SK-N-SH (cell line): ENCODE measurements around the gene LMBR1. TPM values are rescaled to one million over a fixed set of nuclear protein-coding genes. Genes with fewer than 3 reads are reported as not detected.
"Not testable (repeated sequence)": the region's sequence is repeated elsewhere in the genome, so short reads cannot be mapped to it uniquely, and the experiment has no call there.

ENCODE experiments used
- CTCF ChIA-PET: fragments of 300-600, 350-600 bp; formaldehyde crosslinking; extraction: SDS; loops from one replicate; lab custom pipeline; 2021; lab: Yijun Ruan, JAX
- POLR2A ChIA-PET: fragments of 350-600 bp; sonication (Branson Sonifier 250); formaldehyde crosslinking; extraction: SDS; loops from one replicate; lab custom pipeline; 2020; ENCODE audit warnings: antibody characterized with exemption, inconsistent platforms; lab: Yijun Ruan, JAX
- DNase-seq: peaks from one replicate; pipeline ENCODE4 v3.0.0; 2012
- H2AFZ ChIP-seq: fragments of 200-600 bp; sonication (generic); 2 replicates; pipeline ENCODE4 v1.8.1; 2016; ENCODE audit warnings: antibody characterized with exemption, mild to moderate bottlenecking, low read depth
- H3F3A ChIP-seq: fragments of 200-600 bp; sonication (generic); replicated peaks from 2 replicates; pipeline ENCODE3; 2016; ENCODE audit warnings: antibody characterized with exemption, mild to moderate bottlenecking; ENCODE audit not compliant: insufficient read depth
- H3K27ac ChIP-seq, 2 experiments: fragments of 200-500 bp in 1 of 2; fragments of 200-600 bp in 1 of 2; sonication (Bioruptor generic) in 1 of 2; sonication (generic), shearing (Covaris generic) in 1 of 2; 2 replicates each; pipeline versions ENCODE4 v1.5.1 to v1.6.1; 2014 to 2016; ENCODE audit warnings: low read depth in 2 of 2, inconsistent platforms in 1 of 2, low read length in 1 of 2, mild to moderate bottlenecking in 1 of 2, mixed read lengths in 1 of 2
- H3K27me3 ChIP-seq: fragments of 200-600 bp; sonication (generic), shearing (Covaris generic); 2 replicates; pipeline ENCODE4 v1.6.1; 2016; ENCODE audit warnings: mixed run types; ENCODE audit not compliant: insufficient read depth
- H3K36me3 ChIP-seq, 2 experiments: fragments of 200-500 bp in 1 of 2; fragments of 200-600 bp in 1 of 2; sonication (Bioruptor generic) in 1 of 2; sonication (generic) in 1 of 2; replicated peaks in 1 of 2; 2 replicates each; pipeline versions ENCODE3 to v1.5.1; 2014 to 2016; ENCODE audit warnings: low read length in 1 of 2, mild to moderate bottlenecking in 1 of 2; ENCODE audit not compliant: insufficient read depth in 2 of 2, control insufficient read depth in 1 of 2
- H3K4me1 ChIP-seq, 2 experiments: fragments of 200-500 bp in 1 of 2; fragments of 200-600 bp in 1 of 2; sonication (Bioruptor generic) in 1 of 2; sonication (generic), shearing (Covaris generic) in 1 of 2; 2 replicates each; pipeline versions ENCODE4 v1.5.1 to v1.6.1; 2014 to 2016; ENCODE audit warnings: low read depth in 1 of 2, low read length in 1 of 2, mixed run types in 1 of 2; ENCODE audit not compliant: insufficient read depth in 2 of 2, control insufficient read depth in 1 of 2
- H3K4me2 ChIP-seq: fragments of 200-600 bp; sonication (generic), shearing (Covaris generic); 2 replicates; pipeline ENCODE4 v1.6.1; 2017; ENCODE audit warnings: mixed run types
- H3K4me3 ChIP-seq, 2 experiments: fragments of 200-500 bp in 1 of 2; fragments of 200-600 bp in 1 of 2; sonication (Bioruptor generic) in 1 of 2; sonication (generic), shearing (Covaris generic) in 1 of 2; 2 replicates each; pipeline versions ENCODE4 v1.5.1 to v1.8.1; 2014 to 2016; ENCODE audit warnings: low read depth in 2 of 2, inconsistent platforms in 1 of 2, low read length in 1 of 2, mild to moderate bottlenecking in 1 of 2, mixed read lengths in 1 of 2, moderate library complexity in 1 of 2
- H3K79me2 ChIP-seq: fragments of 200-600 bp; sonication (generic); 2 replicates; pipeline ENCODE4 v1.8.1; 2017; ENCODE audit warnings: mild to moderate bottlenecking; ENCODE audit not compliant: insufficient read depth
- H3K9ac ChIP-seq: fragments of 200-600 bp; sonication (generic); 2 replicates; pipeline ENCODE4 v1.6.1; 2017; ENCODE audit warnings: mixed run types
- H3K9me2 ChIP-seq: fragments of 200-600 bp; sonication (generic); 2 replicates; pipeline ENCODE4 v1.6.1; 2017; ENCODE audit warnings: mixed run types
- H3K9me3 ChIP-seq: fragments of 200-600 bp; sonication (generic); 2 replicates; pipeline ENCODE4 v1.6.1; 2017; ENCODE audit warnings: mixed run types, mild to moderate bottlenecking, moderate library complexity
- H4K20me1 ChIP-seq: fragments of 200-600 bp; sonication (generic); 2 replicates; pipeline ENCODE4 v1.6.1; 2017; ENCODE audit warnings: mild to moderate bottlenecking, mixed run types; ENCODE audit not compliant: insufficient read depth
- FOXJ3 ChIP-seq: sonication (generic); formaldehyde crosslinking; IDR thresholded peaks from 2 replicates; pipeline ENCODE4 v1.5.1; 2020; ENCODE audit warnings: mild to moderate bottlenecking, missing genetic modification reagents
- GATA2 ChIP-seq: sonication (generic); formaldehyde crosslinking; IDR thresholded peaks from 2 replicates; pipeline ENCODE4 v1.5.0; 2020; ENCODE audit warnings: mild to moderate bottlenecking, missing genetic modification reagents
- RCOR1 ChIP-seq: fragments of 150-350 bp; IDR thresholded peaks from 2 replicates; pipeline ENCODE4 v1.6.1; 2017; ENCODE audit warnings: antibody characterized with exemption, low read length
- RXRA ChIP-seq: IDR thresholded peaks from 2 replicates; pipeline ENCODE4 v1.4.0; 2012; ENCODE audit warnings: low read depth, mild to moderate bottlenecking, borderline replicate concordance
- SIN3A ChIP-seq: IDR thresholded peaks from 2 replicates; pipeline ENCODE4 v1.6.1; 2012; ENCODE audit warnings: low read depth, mild to moderate bottlenecking, low read length, moderate library complexity, borderline replicate concordance
- TAF1 ChIP-seq: IDR thresholded peaks from 2 replicates; pipeline ENCODE4 v1.6.1; 2012; ENCODE audit warnings: low read depth, mild to moderate bottlenecking, low read length, moderate library complexity, borderline replicate concordance
- YY1 ChIP-seq: IDR thresholded peaks from 2 replicates; pipeline ENCODE4 v1.4.0; 2012; ENCODE audit warnings: low read depth, mild to moderate bottlenecking
- ZBTB33 ChIP-seq: IDR thresholded peaks from 2 replicates; pipeline ENCODE4 v1.4.0; 2012; ENCODE audit warnings: low read depth, borderline replicate concordance
- WGBS: methylation state at CpG from one replicate; pipeline ENCODE4 v1.1.6; 2017; ENCODE audit warnings: low lambda C conversion rate; 5-methylcytosine and 5-hydroxymethylcytosine counted together
- polyA plus RNA-seq, 3 experiments: library from polyadenylated mRNA; depleted of rRNA; stranded (reverse); fragments of >200 nt; gene quantifications; 2 replicates each; pipeline ENCODE4 v1.2.3, GENCODE V29; 2012
- TF ChIP-seq, protein P1 (sequence below): IDR thresholded peaks from 2 replicates; pipeline ENCODE4 v1.4.0; 2012; ENCODE audit warnings: low read depth
- TF ChIP-seq, protein P2 (sequence below): fragments of 200-600 bp; sonication (generic); IDR thresholded peaks from 2 replicates; pipeline ENCODE4 v1.6.1; 2017; ENCODE audit warnings: antibody characterized with exemption, mild to moderate bottlenecking, moderate library complexity

The LMBR1 gene
- polyA plus RNA-seq, 1 of the 3 experiments (the other 2 are of a cell fraction) = 24.6 TPM

GRCh38 chr7:156881679-156882078 is 11.3 kb downstream of the LMBR1 start:
- peaks cover 0 to 2% of the 10 kb centered on the region in 2 experiments; a peak in 1 of 4 replicates for H3K4me1 ChIP-seq
- H2AFZ ChIP-seq = no peak overlapping the region
- peaks cover 6% of the 10 kb centered on the region; the same call in 1 of the 2 replicates for H4K20me1 ChIP-seq
- no peak overlapping the region for H3K27ac ChIP-seq
- H3K36me3 ChIP-seq = no peaks in the 10 kb centered on the region
- POLR2A ChIA-PET = no interaction called here
- no peak overlapping the region for H3K4me2 ChIP-seq
- H3K9ac ChIP-seq = no peak overlapping the region
- peaks cover 98% of the 10 kb centered on the region for H3K79me2 ChIP-seq
- no peaks in the 10 kb centered on the region for H3K9me2 ChIP-seq
- DNase-seq = no peak
- TF ChIP-seq RCOR1 = no peak
- TF ChIP-seq FOXJ3 (CRISPR knock-in tag) = no peak
- TF ChIP-seq SIN3A = no peak
- no peak for TF ChIP-seq GATA2 (CRISPR knock-in tag)
- no peak for TF ChIP-seq TAF1
- no peak for TF ChIP-seq YY1
- H3K9me3 ChIP-seq = 0 out of 2 replicates have a peak, but pooled peaks cover 3% of the 10 kb centered on the region
- WGBS = 94% methylated on average over 3 of the region's 3 CpGs
- no peaks in the 10 kb centered on the region for H3F3A ChIP-seq
- H3K4me3 ChIP-seq = no peak overlapping the region
- no peaks in the 10 kb centered on the region for H3K27me3 ChIP-seq
- CTCF ChIA-PET = no interaction called here

GRCh38 chr7:156875766-156876165 is 17.2 kb downstream of the LMBR1 start:
- Histone ChIP-seq H4K20me1 (no peaks in the 10 kb centered on the region), H3F3A (no peaks in the 10 kb centered on the region), H3K9ac (no peak overlapping the region), H3K4me2 (no peak overlapping the region), H3K27ac (no peak overlapping the region), H3K4me1 (no peaks in the 10 kb centered on the region), H3K4me3 (no peak overlapping the region), H3K9me2 (no peaks in the 10 kb centered on the region), H3K36me3 (peaks cover 0 to 4% of the 10 kb centered on the region in 2 experiments), H3K79me2 (peaks cover 71% of the 10 kb centered on the region), H3K9me3 (0 out of 2 replicates have a peak, but pooled peaks cover 3% of the 10 kb centered on the region), H2AFZ (no peak overlapping the region), H3K27me3 (no peaks in the 10 kb centered on the region)
- POLR2A ChIA-PET = interaction anchor here (0.7 kb wide), 1 partner anchor 10 kb away, joined by 3 read pairs; no protein-coding TSS in a partner anchor
- no peak for DNase-seq
- CTCF ChIA-PET = interaction anchor here (1.4 kb wide), 1 partner anchor 74 kb away, joined by 4 read pairs; no protein-coding TSS in a partner anchor
- WGBS = 93% methylated on average over 2 of the region's 2 CpGs
- TF ChIP-seq, protein P1, sequence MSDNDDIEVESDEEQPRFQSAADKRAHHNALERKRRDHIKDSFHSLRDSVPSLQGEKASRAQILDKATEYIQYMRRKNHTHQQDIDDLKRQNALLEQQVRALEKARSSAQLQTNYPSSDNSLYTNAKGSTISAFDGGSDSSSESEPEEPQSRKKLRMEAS = no peak
- TF ChIP-seq RXRA (no peak), ZBTB33 (no peak)
- TF ChIP-seq, protein P2, sequence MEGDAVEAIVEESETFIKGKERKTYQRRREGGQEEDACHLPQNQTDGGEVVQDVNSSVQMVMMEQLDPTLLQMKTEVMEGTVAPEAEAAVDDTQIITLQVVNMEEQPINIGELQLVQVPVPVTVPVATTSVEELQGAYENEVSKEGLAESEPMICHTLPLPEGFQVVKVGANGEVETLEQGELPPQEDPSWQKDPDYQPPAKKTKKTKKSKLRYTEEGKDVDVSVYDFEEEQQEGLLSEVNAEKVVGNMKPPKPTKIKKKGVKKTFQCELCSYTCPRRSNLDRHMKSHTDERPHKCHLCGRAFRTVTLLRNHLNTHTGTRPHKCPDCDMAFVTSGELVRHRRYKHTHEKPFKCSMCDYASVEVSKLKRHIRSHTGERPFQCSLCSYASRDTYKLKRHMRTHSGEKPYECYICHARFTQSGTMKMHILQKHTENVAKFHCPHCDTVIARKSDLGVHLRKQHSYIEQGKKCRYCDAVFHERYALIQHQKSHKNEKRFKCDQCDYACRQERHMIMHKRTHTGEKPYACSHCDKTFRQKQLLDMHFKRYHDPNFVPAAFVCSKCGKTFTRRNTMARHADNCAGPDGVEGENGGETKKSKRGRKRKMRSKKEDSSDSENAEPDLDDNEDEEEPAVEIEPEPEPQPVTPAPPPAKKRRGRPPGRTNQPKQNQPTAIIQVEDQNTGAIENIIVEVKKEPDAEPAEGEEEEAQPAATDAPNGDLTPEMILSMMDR = no peak

DNA sequence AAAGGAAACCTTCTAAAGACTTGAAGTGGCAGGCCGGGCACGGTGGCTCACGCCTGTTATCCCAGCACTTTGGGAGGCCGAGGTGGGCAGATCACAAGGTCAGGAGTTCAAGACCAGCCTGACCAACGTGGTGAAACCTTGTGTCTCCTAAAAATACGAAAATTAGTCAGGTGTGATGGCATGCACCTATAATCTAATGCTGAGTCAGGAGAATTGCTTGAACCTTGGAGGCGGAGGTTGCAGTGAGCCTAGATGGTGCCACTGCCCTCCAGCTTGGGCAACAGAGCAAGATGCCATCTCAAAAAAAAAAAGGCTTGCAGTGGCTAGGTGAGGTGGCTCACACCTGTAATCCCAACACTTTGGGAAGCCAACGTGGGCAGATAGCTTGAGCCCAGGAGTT is 24.6 kb downstream of the LMBR1 start:
- H4K20me1 ChIP-seq, H3K27ac ChIP-seq, H3K27me3 ChIP-seq, H3K36me3 ChIP-seq, H3K4me1 ChIP-seq, H3K9ac ChIP-seq, H3F3A ChIP-seq, DNase-seq, H3K4me3 ChIP-seq, H2AFZ ChIP-seq, H3K9me2 ChIP-seq, H3K9me3 ChIP-seq, H3K4me2 ChIP-seq: not testable (repeated sequence)
- CTCF ChIA-PET = interaction anchor here (0.6 kb wide), 1 partner anchor 1761 kb away, joined by 3 read pairs; no protein-coding TSS in a partner anchor
- peaks cover 66% of the 10 kb centered on the region; the same call in 1 of the 2 replicates for H3K79me2 ChIP-seq
- POLR2A ChIA-PET = interaction anchor here (0.7 kb wide), 1 partner anchor 26 kb away, joined by 3 read pairs; no protein-coding TSS in a partner anchor
- 92% methylated on average over 8 of the region's 8 CpGs for WGBS
